H9 (cell line): ENCODE results near the gene FARSB. TPM values are rescaled to one million over a fixed set of nuclear protein-coding genes. Genes with fewer than 3 reads are reported as not detected.

ENCODE experiments used
- DNase-seq: peaks from one replicate; pipeline ENCODE4 v3.0.0-alpha.2; 2017
- H2AFZ ChIP-seq: one replicate; pipeline ENCODE4 v1.6.1; 2013; ENCODE audit warnings: mild to moderate bottlenecking, low read length, control low read depth, moderate library complexity
- H2AK5ac ChIP-seq: 2 replicates; pipeline ENCODE4 v1.6.1; 2013; ENCODE audit warnings: low read length, control low read depth, mixed read lengths; ENCODE audit not compliant: insufficient read length
- H2BK120ac ChIP-seq: one replicate; pipeline ENCODE4 v1.6.1; 2013; ENCODE audit warnings: low read depth, mild to moderate bottlenecking, low read length, control low read depth, inconsistent platforms; ENCODE audit not compliant: poor library complexity, severe bottlenecking
- H2BK12ac ChIP-seq: 2 replicates; pipeline ENCODE4 v1.6.1; 2013; ENCODE audit warnings: low read length, control low read depth, mixed read lengths, low read depth; ENCODE audit not compliant: insufficient read length
- H2BK15ac ChIP-seq: 2 replicates; pipeline ENCODE4 v1.6.1; 2013; ENCODE audit warnings: low read depth, low read length, control low read depth
- H2BK20ac ChIP-seq: one replicate; pipeline ENCODE4 v1.6.1; 2013; ENCODE audit warnings: low read depth, mild to moderate bottlenecking, low read length, control low read depth, inconsistent platforms; ENCODE audit not compliant: poor library complexity, severe bottlenecking
- H2BK5ac ChIP-seq: 2 replicates; pipeline ENCODE4 v1.6.1; 2013; ENCODE audit warnings: low read length, control low read depth, mixed read lengths; ENCODE audit not compliant: insufficient read length
- H3K14ac ChIP-seq: 2 replicates; pipeline ENCODE4 v1.6.1; 2013; ENCODE audit warnings: low read length, control low read depth; ENCODE audit not compliant: insufficient read depth
- H3K18ac ChIP-seq: 2 replicates; pipeline ENCODE4 v1.6.1; 2013; ENCODE audit warnings: low read depth, mild to moderate bottlenecking, mixed read lengths, low read length, control low read depth; ENCODE audit not compliant: insufficient read length
- H3K23ac ChIP-seq: 2 replicates; pipeline ENCODE4 v1.6.1; 2013; ENCODE audit warnings: low read length, control low read depth, mixed read lengths, low read depth; ENCODE audit not compliant: insufficient read length
- H3K23me2 ChIP-seq: 2 replicates; pipeline ENCODE4 v1.6.1; 2013; ENCODE audit warnings: low read depth, mild to moderate bottlenecking, mixed read lengths, low read length, control low read depth; ENCODE audit not compliant: insufficient read length, poor library complexity, severe bottlenecking
- H3K27ac ChIP-seq: 2 replicates; pipeline ENCODE4 v1.5.1; 2013; ENCODE audit warnings: low read length, control low read depth, mixed read lengths, low read depth; ENCODE audit not compliant: insufficient read length
- H3K27me3 ChIP-seq: 2 replicates; pipeline ENCODE4 v1.6.1; 2013; ENCODE audit warnings: low read length, control low read depth, inconsistent platforms; ENCODE audit not compliant: insufficient read depth
- H3K4ac ChIP-seq: 2 replicates; pipeline ENCODE4 v1.6.1; 2013; ENCODE audit warnings: low read depth, mild to moderate bottlenecking, control low read depth, inconsistent platforms, low read length, moderate library complexity
- H3K4me1 ChIP-seq: 2 replicates; pipeline ENCODE4 v1.6.1; 2013; ENCODE audit warnings: low read length, control low read depth, inconsistent platforms; ENCODE audit not compliant: insufficient read depth
- H3K4me2 ChIP-seq: 2 replicates; pipeline ENCODE4 v1.6.1; 2013; ENCODE audit warnings: low read length, control low read depth, mixed read lengths; ENCODE audit not compliant: insufficient read length, insufficient read depth
- H3K56ac ChIP-seq: 2 replicates; pipeline ENCODE4 v1.6.1; 2013; ENCODE audit warnings: low read depth, mild to moderate bottlenecking, mixed read lengths, low read length, control low read depth; ENCODE audit not compliant: insufficient read length
- H3K79me1 ChIP-seq: 2 replicates; pipeline ENCODE4 v1.6.1; 2013; ENCODE audit warnings: low read depth, mild to moderate bottlenecking, moderate library complexity, low read length, control low read depth, inconsistent platforms; ENCODE audit not compliant: insufficient read depth, poor library complexity, severe bottlenecking
- H3K79me2 ChIP-seq: 2 replicates; pipeline ENCODE4 v1.6.1; 2013; ENCODE audit warnings: low read length, control low read depth, inconsistent platforms; ENCODE audit not compliant: insufficient read depth
- H3K9ac ChIP-seq: 2 replicates; pipeline ENCODE4 v1.6.1; 2013; ENCODE audit warnings: low read length, control low read depth, mixed read lengths; ENCODE audit not compliant: insufficient read length; ENCODE audit errors: extremely low read depth
- H3K9me3 ChIP-seq: one replicate; pipeline ENCODE4 v1.6.1; 2013; ENCODE audit warnings: low read depth, low read length, inconsistent platforms; ENCODE audit not compliant: control insufficient read depth
- H3T11ph ChIP-seq: one replicate; pipeline ENCODE4 v1.6.1; 2013; ENCODE audit warnings: mild to moderate bottlenecking, low read length, control low read depth, inconsistent platforms
- H4K20me1 ChIP-seq: one replicate; pipeline ENCODE4 v1.6.1; 2013; ENCODE audit not compliant: control insufficient read depth, insufficient read length, insufficient read depth
- H4K5ac ChIP-seq: 2 replicates; pipeline ENCODE4 v1.6.1; 2013; ENCODE audit warnings: low read depth, mild to moderate bottlenecking, mixed read lengths, low read length, control low read depth; ENCODE audit not compliant: insufficient read length
- H4K8ac ChIP-seq: replicated peaks from 2 replicates; pipeline ENCODE4 v1.6.1; 2013; ENCODE audit warnings: low read length, control low read depth, mixed read lengths, low read depth; ENCODE audit not compliant: insufficient read length
- H4K91ac ChIP-seq: 2 replicates; pipeline ENCODE4 v1.6.1; 2013; ENCODE audit warnings: low read depth, mild to moderate bottlenecking, moderate library complexity, mixed read lengths, low read length, control low read depth; ENCODE audit not compliant: insufficient read length
- H3K27ac Mint-ChIP-seq, 3 experiments: 2 replicates in 2 of 3; 3 replicates in 1 of 3; pipeline ENCODE4 v1.8.0; 2020 to 2021; ENCODE audit warnings: mixed read lengths in 3 of 3, mild to moderate bottlenecking in 1 of 3, moderate library complexity in 1 of 3
- H3K27me3 Mint-ChIP-seq: 2 replicates; pipeline ENCODE4 v1.8.0; 2021; ENCODE audit warnings: low read depth, mild to moderate bottlenecking, moderate library complexity, mixed read lengths
- H3K36me3 Mint-ChIP-seq, 3 experiments: 2 replicates in 2 of 3; 3 replicates in 1 of 3; pipeline ENCODE4 v1.8.0; 2020 to 2021; ENCODE audit warnings: low read depth in 3 of 3, mixed read lengths in 3 of 3; ENCODE audit not compliant: insufficient read depth in 1 of 3
- H3K4me1 Mint-ChIP-seq, 2 experiments: 2 replicates each; pipeline ENCODE4 v1.8.0; 2020; ENCODE audit warnings: mixed read lengths in 2 of 2
- H3K4me3 Mint-ChIP-seq, 2 experiments: 2 replicates in 1 of 2; 3 replicates in 1 of 2; pipeline ENCODE4 v1.8.0; 2020 to 2021; ENCODE audit warnings: mild to moderate bottlenecking in 2 of 2, mixed read lengths in 2 of 2, moderate library complexity in 1 of 2
- H3K9me3 Mint-ChIP-seq, 2 experiments: 2 replicates in 1 of 2; 3 replicates in 1 of 2; pipeline ENCODE4 v1.8.0; 2020; ENCODE audit warnings: mild to moderate bottlenecking in 2 of 2, mixed read lengths in 2 of 2, moderate library complexity in 1 of 2
- WGBS: extraction: QIAGEN DNeasy Blood & Tissue Kit; methylation state at CpG from one replicate; pipeline ENCODE4 v1.1.7; 2013; ENCODE audit warnings: missing lambda C conversion rate, low lambda C conversion rate, mixed read lengths; ENCODE audit not compliant: insufficient read length; ENCODE audit errors: extremely low coverage; 5-methylcytosine and 5-hydroxymethylcytosine counted together
- total RNA-seq: library from RNA; stranded (reverse); gene quantifications from 2 replicates; pipeline ENCODE4 v1.2.1, GENCODE V29; 2021
- TF ChIP-seq, protein P1 (sequence below): fragments of 200-600 bp; sonication (generic); conservative IDR thresholded peaks from 3 replicates; pipeline ENCODE4 v1.8.0; 2021; ENCODE audit warnings: antibody characterized with exemption, mild to moderate bottlenecking

FARSB gene
- total RNA-seq, 1 experiment from 2014 or later: 32.1 TPM

GRCh38 chr2:222608081-222608480 lies 47.8 kb downstream of the FARSB start:
- Histone ChIP-seq H2BK15ac (no peak overlapping the region), H2BK12ac (no peak overlapping the region), H4K20me1 (no peaks in the 10 kb centered on the region), H3K56ac (no peak overlapping the region), H4K5ac (no peak overlapping the region), H3K9me3 (no peaks in the 10 kb centered on the region), H2AFZ (no peak overlapping the region), H2BK120ac (no peak overlapping the region), H4K8ac (no peak overlapping the region), H3K4ac (no peak overlapping the region), H4K91ac (no peak overlapping the region), H2BK5ac (no peak overlapping the region), H3T11ph (no peak overlapping the region), H3K18ac (no peak overlapping the region), H3K27ac (no peak overlapping the region), H3K23me2 (no peaks in the 10 kb centered on the region), H3K9ac (no peak overlapping the region), H2BK20ac (no peak overlapping the region), H2AK5ac (no peak overlapping the region), H3K4me1 (no peaks in the 10 kb centered on the region), H3K4me2 (no peak overlapping the region), H3K27me3 (no peaks in the 10 kb centered on the region), H3K23ac (no peak overlapping the region), H3K79me2 (no peaks in the 10 kb centered on the region), H3K14ac (no peak overlapping the region), H3K79me1 (no peaks in the 10 kb centered on the region)
- no peak overlapping the region for H3K4me3 Mint-ChIP-seq
- no peaks in the 10 kb centered on the region for H3K9me3 Mint-ChIP-seq
- peaks cover 4 to 21% (median 10%) of the 10 kb centered on the region in 3 experiments; a peak in 5 of 7 replicates for H3K36me3 Mint-ChIP-seq
- DNase-seq: no peak
- H3K4me1 Mint-ChIP-seq: no peaks in the 10 kb centered on the region
- H3K27ac Mint-ChIP-seq: no peak overlapping the region
- no peaks in the 10 kb centered on the region for H3K27me3 Mint-ChIP-seq
- TF ChIP-seq, protein P1, sequence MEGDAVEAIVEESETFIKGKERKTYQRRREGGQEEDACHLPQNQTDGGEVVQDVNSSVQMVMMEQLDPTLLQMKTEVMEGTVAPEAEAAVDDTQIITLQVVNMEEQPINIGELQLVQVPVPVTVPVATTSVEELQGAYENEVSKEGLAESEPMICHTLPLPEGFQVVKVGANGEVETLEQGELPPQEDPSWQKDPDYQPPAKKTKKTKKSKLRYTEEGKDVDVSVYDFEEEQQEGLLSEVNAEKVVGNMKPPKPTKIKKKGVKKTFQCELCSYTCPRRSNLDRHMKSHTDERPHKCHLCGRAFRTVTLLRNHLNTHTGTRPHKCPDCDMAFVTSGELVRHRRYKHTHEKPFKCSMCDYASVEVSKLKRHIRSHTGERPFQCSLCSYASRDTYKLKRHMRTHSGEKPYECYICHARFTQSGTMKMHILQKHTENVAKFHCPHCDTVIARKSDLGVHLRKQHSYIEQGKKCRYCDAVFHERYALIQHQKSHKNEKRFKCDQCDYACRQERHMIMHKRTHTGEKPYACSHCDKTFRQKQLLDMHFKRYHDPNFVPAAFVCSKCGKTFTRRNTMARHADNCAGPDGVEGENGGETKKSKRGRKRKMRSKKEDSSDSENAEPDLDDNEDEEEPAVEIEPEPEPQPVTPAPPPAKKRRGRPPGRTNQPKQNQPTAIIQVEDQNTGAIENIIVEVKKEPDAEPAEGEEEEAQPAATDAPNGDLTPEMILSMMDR: no peak
- no CpG with 5 or more reads among the region's 4 CpGs for WGBS
